Gastroesophageal sphincter (tissue), 3 donors: Measurements from ENCODE around the gene SERPINI1.

Experiments
- EP300 ChIP-seq: sonication (generic); formaldehyde crosslinking; IDR thresholded peaks from one replicate; pipeline ENCODE4 v1.6.1; 2017; ENCODE audit warnings: antibody characterized with exemption, mild to moderate bottlenecking
- POLR2A ChIP-seq, 2 donors: fragments of 450-650 bp; IDR thresholded peaks; one replicate each; pipeline ENCODE4 v1.6.1; 2017; ENCODE audit warnings: antibody characterized with exemption in 2 of 2, mild to moderate bottlenecking in 2 of 2, moderate library complexity in 1 of 2
- TF ChIP-seq, protein P1 (sequence below), 4 experiments: fragments of 200-600 bp in 2 of 4; fragments of 450-650 bp in 2 of 4; sonication (generic) in 1 of 4; IDR thresholded peaks; one replicate each; pipeline ENCODE4 v1.5.1; 2017 to 2019; ENCODE audit warnings: antibody characterized with exemption in 4 of 4, mild to moderate bottlenecking in 2 of 4, moderate library complexity in 2 of 4

DNA sequence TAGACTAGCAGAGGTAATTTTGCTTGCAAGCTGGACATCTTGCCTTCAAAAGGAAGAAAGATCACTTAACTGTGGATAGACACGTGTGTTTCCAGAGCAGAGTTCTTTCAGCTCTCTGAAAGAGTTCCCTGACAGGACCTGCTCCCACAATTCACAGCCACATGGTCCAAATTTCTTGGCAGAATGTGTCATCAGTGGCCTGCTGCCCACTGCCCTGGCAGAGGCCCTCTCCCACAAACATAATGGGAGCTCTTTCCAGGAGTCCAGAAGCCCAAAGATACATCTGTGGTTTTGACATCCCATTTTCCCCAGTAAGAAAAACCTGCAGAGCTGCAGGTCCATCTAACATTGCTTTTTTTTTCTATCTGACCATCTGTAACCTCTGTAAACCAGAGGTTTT lies 48.3 kb downstream of the SERPINI1 start:
- TF ChIP-seq EP300 (no peak), POLR2A (IDR thresholded peaks at IDR 0.05) (no peak)
- TF ChIP-seq, protein P1, sequence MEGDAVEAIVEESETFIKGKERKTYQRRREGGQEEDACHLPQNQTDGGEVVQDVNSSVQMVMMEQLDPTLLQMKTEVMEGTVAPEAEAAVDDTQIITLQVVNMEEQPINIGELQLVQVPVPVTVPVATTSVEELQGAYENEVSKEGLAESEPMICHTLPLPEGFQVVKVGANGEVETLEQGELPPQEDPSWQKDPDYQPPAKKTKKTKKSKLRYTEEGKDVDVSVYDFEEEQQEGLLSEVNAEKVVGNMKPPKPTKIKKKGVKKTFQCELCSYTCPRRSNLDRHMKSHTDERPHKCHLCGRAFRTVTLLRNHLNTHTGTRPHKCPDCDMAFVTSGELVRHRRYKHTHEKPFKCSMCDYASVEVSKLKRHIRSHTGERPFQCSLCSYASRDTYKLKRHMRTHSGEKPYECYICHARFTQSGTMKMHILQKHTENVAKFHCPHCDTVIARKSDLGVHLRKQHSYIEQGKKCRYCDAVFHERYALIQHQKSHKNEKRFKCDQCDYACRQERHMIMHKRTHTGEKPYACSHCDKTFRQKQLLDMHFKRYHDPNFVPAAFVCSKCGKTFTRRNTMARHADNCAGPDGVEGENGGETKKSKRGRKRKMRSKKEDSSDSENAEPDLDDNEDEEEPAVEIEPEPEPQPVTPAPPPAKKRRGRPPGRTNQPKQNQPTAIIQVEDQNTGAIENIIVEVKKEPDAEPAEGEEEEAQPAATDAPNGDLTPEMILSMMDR (IDR thresholded peaks at IDR 0.05) = no peak
